Measurements from ENCODE around the gene ATG12.

DNA sequence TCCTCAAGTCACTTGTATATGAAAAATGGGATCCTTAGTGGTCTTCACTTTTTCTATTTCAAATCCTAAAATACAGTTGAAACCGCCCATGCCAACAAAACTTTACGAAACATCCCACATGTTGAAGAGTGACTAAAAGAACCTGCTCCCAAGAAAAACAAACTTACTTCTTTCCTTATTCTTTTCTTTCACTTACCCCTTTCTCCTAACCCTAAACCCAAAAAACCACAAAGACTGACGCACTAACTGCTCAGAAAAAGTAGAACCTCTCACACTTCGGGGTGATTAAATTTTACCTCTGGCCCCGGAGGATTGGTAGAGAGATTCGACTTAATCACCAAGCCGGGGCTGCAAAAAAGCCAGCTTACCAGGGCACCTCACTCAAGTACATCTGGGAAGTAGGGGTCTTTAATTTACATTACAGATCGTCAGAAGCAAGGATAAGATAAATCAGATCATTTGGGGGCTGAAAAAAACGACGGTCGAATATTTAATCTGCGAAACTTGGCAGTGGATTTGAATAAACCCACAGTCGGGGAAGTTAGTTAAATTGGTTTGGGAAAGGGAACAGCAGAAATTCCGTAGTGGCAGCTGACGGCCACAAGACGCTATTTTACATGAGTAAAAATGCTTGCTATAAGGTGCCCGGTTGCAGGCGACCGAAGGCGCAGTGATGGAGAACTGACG lies 26.2 kb downstream of the ATG12 start:
- TF ChIP-seq NANOG (IDR thresholded peaks at IDR 0.05; ENCODE audit: borderline replicate concordance): no peak
- TF ChIP-seq, protein P1, sequence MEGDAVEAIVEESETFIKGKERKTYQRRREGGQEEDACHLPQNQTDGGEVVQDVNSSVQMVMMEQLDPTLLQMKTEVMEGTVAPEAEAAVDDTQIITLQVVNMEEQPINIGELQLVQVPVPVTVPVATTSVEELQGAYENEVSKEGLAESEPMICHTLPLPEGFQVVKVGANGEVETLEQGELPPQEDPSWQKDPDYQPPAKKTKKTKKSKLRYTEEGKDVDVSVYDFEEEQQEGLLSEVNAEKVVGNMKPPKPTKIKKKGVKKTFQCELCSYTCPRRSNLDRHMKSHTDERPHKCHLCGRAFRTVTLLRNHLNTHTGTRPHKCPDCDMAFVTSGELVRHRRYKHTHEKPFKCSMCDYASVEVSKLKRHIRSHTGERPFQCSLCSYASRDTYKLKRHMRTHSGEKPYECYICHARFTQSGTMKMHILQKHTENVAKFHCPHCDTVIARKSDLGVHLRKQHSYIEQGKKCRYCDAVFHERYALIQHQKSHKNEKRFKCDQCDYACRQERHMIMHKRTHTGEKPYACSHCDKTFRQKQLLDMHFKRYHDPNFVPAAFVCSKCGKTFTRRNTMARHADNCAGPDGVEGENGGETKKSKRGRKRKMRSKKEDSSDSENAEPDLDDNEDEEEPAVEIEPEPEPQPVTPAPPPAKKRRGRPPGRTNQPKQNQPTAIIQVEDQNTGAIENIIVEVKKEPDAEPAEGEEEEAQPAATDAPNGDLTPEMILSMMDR (conservative IDR thresholded peaks at IDR 0.05; ENCODE audit: low read depth in 2 of 2): no peak
- TF ChIP-seq, protein P2, sequence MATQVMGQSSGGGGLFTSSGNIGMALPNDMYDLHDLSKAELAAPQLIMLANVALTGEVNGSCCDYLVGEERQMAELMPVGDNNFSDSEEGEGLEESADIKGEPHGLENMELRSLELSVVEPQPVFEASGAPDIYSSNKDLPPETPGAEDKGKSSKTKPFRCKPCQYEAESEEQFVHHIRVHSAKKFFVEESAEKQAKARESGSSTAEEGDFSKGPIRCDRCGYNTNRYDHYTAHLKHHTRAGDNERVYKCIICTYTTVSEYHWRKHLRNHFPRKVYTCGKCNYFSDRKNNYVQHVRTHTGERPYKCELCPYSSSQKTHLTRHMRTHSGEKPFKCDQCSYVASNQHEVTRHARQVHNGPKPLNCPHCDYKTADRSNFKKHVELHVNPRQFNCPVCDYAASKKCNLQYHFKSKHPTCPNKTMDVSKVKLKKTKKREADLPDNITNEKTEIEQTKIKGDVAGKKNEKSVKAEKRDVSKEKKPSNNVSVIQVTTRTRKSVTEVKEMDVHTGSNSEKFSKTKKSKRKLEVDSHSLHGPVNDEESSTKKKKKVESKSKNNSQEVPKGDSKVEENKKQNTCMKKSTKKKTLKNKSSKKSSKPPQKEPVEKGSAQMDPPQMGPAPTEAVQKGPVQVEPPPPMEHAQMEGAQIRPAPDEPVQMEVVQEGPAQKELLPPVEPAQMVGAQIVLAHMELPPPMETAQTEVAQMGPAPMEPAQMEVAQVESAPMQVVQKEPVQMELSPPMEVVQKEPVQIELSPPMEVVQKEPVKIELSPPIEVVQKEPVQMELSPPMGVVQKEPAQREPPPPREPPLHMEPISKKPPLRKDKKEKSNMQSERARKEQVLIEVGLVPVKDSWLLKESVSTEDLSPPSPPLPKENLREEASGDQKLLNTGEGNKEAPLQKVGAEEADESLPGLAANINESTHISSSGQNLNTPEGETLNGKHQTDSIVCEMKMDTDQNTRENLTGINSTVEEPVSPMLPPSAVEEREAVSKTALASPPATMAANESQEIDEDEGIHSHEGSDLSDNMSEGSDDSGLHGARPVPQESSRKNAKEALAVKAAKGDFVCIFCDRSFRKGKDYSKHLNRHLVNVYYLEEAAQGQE (IDR thresholded peaks at IDR 0.05; ENCODE audit: unreplicated experiment): no peak
- peak; percentile 13 for TF ChIP-seq EZH2 (IDR thresholded peaks at IDR 0.05; ENCODE audit: low read depth, unreplicated experiment)
- TF ChIP-seq, protein P3, sequence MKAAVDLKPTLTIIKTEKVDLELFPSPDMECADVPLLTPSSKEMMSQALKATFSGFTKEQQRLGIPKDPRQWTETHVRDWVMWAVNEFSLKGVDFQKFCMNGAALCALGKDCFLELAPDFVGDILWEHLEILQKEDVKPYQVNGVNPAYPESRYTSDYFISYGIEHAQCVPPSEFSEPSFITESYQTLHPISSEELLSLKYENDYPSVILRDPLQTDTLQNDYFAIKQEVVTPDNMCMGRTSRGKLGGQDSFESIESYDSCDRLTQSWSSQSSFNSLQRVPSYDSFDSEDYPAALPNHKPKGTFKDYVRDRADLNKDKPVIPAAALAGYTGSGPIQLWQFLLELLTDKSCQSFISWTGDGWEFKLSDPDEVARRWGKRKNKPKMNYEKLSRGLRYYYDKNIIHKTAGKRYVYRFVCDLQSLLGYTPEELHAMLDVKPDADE (IDR thresholded peaks at IDR 0.05): no peak
- no peak for TF ChIP-seq POLR2AphosphoS5 (IDR thresholded peaks at IDR 0.05; ENCODE audit: low read depth)
- no peak for TF ChIP-seq CREB1 (CRISPR knock-in tag; IDR thresholded peaks at IDR 0.05; ENCODE audit: low read depth)
- TF ChIP-seq EZH2phosphoT487 (IDR thresholded peaks at IDR 0.05; ENCODE audit: unreplicated experiment): no peak
- no peak for TF ChIP-seq STAT1 (IDR thresholded peaks at IDR 0.05; ENCODE audit: unreplicated experiment)

Data from GM23338 (cell line).